Muscle layer of colon (tissue), 2 donors: ENCODE measurements around the gene PHF10.
A peak's percentile ranks its signal among the peaks of the same experiment; 100 is the strongest.

ENCODE experiments used
- H3K27ac ChIP-seq: one replicate; pipeline ENCODE4 v1.7.0; 2013; ENCODE audit warnings: low read depth, mild to moderate bottlenecking, low read length, moderate library complexity
- H3K27me3 ChIP-seq, 2 donors: one replicate each; pipeline ENCODE4 v1.7.0; 2013; ENCODE audit warnings: low read length in 2 of 2, mild to moderate bottlenecking in 2 of 2; ENCODE audit not compliant: insufficient read depth in 2 of 2, control insufficient read depth in 1 of 2
- H3K36me3 ChIP-seq: one replicate; pipeline ENCODE4 v1.7.0; 2013; ENCODE audit warnings: mild to moderate bottlenecking, low read length; ENCODE audit not compliant: insufficient read depth
- H3K4me1 ChIP-seq: one replicate; pipeline ENCODE4 v1.7.0; 2013; ENCODE audit warnings: mild to moderate bottlenecking, low read length; ENCODE audit not compliant: insufficient read depth
- H3K4me3 ChIP-seq, 2 donors: one replicate each; pipeline ENCODE4 v1.7.0; 2013; ENCODE audit warnings: low read length in 2 of 2, low read depth in 1 of 2, mild to moderate bottlenecking in 1 of 2, moderate library complexity in 1 of 2
- H3K9ac ChIP-seq: one replicate; pipeline ENCODE4 v1.7.0; 2013; ENCODE audit warnings: low read length
- H3K9me3 ChIP-seq: one replicate; pipeline ENCODE4 v1.7.0; 2013; ENCODE audit warnings: mild to moderate bottlenecking, low read length
- donor health status: abdominal sarcoma.
- donor health status: Adenocarcinoma of cecum.

PHF10 gene

DNA sequence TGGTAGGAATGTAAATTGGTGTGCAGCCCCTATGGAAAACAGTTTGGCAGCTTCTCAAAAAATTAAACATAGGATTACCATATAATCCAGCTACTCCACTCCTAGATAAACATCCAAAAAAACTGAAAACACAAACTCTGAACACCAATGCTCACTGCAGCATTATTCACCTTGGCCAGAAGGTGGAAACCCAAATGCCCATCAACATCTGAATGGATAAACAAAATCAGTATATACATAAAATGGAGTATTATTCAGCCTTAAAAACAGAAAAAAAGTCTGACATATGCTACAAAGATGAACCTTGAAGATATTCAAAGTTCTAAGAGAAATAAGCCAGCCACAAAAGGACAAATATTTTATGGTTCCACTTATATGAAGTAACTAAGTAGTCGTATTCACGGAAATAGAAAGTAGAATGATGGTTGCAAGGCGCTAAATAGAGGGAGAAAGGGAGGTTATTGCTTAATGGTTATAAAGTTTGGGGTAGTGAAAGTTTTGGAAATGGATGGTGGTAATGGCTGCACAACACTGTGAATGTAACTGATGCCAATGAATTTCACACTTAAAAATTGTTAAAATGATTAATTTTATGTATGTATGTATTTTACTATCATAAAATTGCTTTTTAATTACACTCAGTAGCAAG lies 4.0 kb downstream of the PHF10 start:
- no peaks in the 10 kb centered on the region for H3K9me3 ChIP-seq
- H3K27me3 ChIP-seq, result no peaks in the 10 kb centered on the region
- H3K4me1 ChIP-seq, result peaks cover 14% of the 10 kb centered on the region

DNA sequence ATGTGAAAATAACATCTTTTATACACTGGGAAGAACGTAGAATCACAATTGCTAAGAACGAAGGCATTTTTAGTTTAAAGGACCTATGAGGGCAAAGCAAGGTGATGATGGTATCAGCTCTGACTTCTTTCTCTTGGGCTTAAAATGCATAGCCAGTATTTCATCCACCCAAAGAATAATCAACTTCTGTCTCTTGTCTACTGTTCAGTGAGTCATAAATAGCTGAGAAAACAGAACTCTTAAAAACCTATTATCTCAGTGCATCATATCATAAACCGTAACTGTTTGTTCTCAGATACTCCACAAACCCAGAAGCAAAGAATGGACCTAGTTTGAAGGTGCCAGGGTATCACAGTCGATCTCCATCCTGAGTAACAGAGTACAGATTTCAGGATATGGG lies 5.2 kb downstream of the PHF10 start:
- Histone ChIP-seq H3K27me3 (no peaks in the 10 kb centered on the region), H3K9me3 (no peaks in the 10 kb centered on the region), H3K27ac (no peak overlapping the region), H3K4me1 (peaks cover 10% of the 10 kb centered on the region), H3K9ac (no peak overlapping the region), H3K36me3 (peaks cover 29% of the 10 kb centered on the region), H3K4me3 (no peak overlapping the region)

More for the DNA sequence above, 4.0 kb downstream of the PHF10 start:
- Histone ChIP-seq H3K27ac (no peak overlapping the region), H3K36me3 (peaks cover 17% of the 10 kb centered on the region), H3K4me3 (no peak overlapping the region), H3K9ac (no peak overlapping the region)

DNA sequence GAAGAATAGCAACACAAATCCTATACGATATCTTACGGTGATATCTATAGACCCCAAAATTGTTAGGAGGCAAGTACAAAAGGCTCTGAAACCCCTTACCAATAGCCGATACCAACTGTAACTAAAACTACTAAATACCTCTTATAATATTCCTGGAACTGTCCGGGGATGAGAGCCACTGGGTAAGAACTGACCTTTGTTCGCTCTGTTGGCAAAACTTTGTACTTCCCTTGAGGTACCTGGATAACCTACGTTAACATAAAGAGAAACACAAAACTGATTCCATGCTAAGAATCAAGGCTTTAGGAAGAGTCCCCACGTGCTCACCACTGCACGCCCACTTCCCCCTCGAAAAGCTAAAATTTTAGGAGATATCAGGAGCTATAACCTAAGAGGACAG lies 9.7 kb downstream of the PHF10 start:
- H3K36me3 ChIP-seq, result peaks cover 52% of the 10 kb centered on the region
- no peaks in the 10 kb centered on the region for H3K27me3 ChIP-seq
- H3K27ac ChIP-seq, result no peak overlapping the region
- no peak overlapping the region for H3K9ac ChIP-seq
- H3K4me3 ChIP-seq, result no peak overlapping the region
- H3K9me3 ChIP-seq, result no peaks in the 10 kb centered on the region
- H3K4me1 ChIP-seq, result no peaks in the 10 kb centered on the region

DNA sequence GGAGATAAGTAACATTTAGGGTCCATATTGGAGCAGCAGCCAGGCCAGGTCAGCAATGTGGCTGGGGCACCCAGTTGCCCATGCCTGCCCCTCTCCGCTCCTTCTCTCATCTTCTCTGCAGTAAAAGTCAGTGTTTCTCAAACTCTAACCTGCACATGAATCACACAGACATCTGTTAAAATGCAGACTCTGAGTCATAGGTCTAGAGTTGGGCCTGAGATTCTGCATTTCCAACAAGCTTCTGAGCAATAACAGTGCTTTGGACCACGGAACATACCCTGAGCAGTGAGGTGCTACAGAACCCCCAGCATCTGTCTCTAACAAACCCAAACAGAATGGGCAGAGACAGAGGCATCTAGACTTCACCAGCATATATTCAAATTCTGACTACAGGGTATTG lies 10.1 kb downstream of the PHF10 start:
- no peaks in the 10 kb centered on the region for H3K27me3 ChIP-seq
- H3K27ac ChIP-seq, result no peak overlapping the region
- peaks cover 56% of the 10 kb centered on the region for H3K36me3 ChIP-seq
- H3K4me1 ChIP-seq, result no peaks in the 10 kb centered on the region
- no peak overlapping the region for H3K4me3 ChIP-seq
- H3K9ac ChIP-seq, result no peak overlapping the region
- H3K9me3 ChIP-seq, result no peaks in the 10 kb centered on the region

DNA sequence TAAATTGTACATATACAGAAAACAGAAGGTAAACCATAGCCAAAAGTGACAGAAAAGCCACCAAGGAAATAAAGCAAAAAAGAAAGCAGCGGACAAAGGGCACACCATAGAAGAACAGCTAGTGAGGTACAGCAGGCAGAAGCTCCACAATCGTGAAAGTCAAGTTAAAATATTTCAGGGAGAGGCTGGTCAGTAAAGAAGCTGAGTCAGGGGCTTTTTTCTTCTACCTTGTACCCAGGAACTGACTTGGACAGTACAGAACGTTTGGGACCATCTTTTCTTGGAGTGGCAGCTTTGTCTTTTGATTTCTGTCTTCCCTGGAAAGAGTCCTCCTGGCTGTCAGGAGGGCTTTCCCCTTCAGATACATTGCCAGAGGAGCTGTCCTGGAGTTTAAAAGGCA lies 14.3 kb downstream of the PHF10 start:
- no peaks in the 10 kb centered on the region for H3K4me1 ChIP-seq
- no peaks in the 10 kb centered on the region for H3K27me3 ChIP-seq
- H3K27ac ChIP-seq, result no peak overlapping the region
- no peak overlapping the region for H3K4me3 ChIP-seq
- no peak overlapping the region for H3K9ac ChIP-seq
- H3K36me3 ChIP-seq, result peaks cover 37% of the 10 kb centered on the region
- no peaks in the 10 kb centered on the region for H3K9me3 ChIP-seq

DNA sequence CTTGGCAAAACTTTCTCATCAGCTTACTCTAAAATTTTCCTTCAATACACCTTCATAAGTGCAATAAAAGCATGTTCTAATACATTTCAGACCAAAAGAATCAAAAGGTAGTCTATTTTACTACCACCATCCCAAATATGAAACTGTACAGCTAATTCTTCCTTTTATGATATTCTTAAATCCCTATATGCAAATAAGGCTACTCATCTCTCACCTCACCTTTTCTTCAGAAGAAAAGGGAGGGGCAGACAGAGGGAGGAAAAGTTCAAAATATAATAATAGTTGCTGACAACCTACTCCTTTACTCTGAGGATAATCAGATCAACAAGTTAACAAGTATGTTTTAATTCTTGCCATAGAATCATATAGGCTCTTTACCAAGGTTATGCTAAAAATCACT lies 15.0 kb downstream of the PHF10 start:
- H3K9me3 ChIP-seq, result no peaks in the 10 kb centered on the region
- peaks cover under 1% of the 10 kb centered on the region for H3K4me1 ChIP-seq
- H3K9ac ChIP-seq, result no peak overlapping the region
- H3K27ac ChIP-seq, result no peak overlapping the region
- H3K4me3 ChIP-seq, result no peak overlapping the region
- H3K27me3 ChIP-seq, result no peaks in the 10 kb centered on the region
- peaks cover 31% of the 10 kb centered on the region for H3K36me3 ChIP-seq

DNA sequence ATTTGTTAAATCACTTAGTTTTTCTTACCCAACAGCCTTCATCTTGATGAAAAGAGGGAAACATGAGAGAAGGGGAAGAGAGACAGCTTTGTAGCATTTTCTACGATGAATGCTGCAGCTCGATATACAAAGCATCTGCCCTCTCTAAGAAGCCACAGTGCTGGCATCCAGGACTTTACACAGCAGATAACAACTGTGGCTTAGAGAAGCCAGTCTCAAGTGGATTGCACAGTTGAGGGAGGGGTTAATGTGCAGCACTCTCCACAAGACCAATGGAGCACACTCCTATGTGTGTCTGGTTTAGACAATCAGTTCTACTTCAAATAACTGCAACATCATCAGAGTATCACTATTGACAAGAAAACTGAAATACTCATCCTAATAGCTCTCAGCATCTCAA lies 16.5 kb downstream of the PHF10 start:
- Histone ChIP-seq H3K4me3 (no peak overlapping the region), H3K9me3 (no peaks in the 10 kb centered on the region), H3K27me3 (no peaks in the 10 kb centered on the region), H3K4me1 (peaks cover 16% of the 10 kb centered on the region), H3K27ac (no peak overlapping the region), H3K9ac (no peak overlapping the region), H3K36me3 (peaks cover 32% of the 10 kb centered on the region)

DNA sequence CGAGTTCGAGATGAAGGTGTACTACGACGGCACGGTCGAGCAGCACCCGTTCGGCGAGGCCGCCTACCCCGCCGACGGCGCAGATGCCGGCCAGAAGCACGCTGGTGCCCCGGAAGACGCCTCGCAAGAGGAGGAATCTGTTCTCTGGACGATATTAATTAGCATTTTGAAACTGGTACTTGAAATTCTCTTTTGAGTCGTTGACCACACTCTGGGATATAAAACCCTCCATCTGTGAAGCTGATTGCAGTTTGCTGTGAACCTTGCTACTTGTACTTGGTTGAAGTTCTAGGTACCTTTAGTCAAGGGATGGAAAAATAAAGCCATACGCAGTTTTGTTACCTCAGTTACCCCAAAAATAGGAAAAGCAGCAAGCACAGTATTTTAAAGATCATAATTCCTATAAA lies 21.5 kb downstream of the PHF10 start:
- H3K27me3 ChIP-seq, result no peaks in the 10 kb centered on the region
- H3K27ac ChIP-seq, result peak overlapping the region; percentile 87
- peak overlapping the region; percentile 86 to 96 for H3K4me3 ChIP-seq
- peaks cover 31% of the 10 kb centered on the region for H3K4me1 ChIP-seq
- peaks cover 8% of the 10 kb centered on the region for H3K36me3 ChIP-seq
- no peaks in the 10 kb centered on the region for H3K9me3 ChIP-seq
- peak overlapping the region; percentile 58 for H3K9ac ChIP-seq

DNA sequence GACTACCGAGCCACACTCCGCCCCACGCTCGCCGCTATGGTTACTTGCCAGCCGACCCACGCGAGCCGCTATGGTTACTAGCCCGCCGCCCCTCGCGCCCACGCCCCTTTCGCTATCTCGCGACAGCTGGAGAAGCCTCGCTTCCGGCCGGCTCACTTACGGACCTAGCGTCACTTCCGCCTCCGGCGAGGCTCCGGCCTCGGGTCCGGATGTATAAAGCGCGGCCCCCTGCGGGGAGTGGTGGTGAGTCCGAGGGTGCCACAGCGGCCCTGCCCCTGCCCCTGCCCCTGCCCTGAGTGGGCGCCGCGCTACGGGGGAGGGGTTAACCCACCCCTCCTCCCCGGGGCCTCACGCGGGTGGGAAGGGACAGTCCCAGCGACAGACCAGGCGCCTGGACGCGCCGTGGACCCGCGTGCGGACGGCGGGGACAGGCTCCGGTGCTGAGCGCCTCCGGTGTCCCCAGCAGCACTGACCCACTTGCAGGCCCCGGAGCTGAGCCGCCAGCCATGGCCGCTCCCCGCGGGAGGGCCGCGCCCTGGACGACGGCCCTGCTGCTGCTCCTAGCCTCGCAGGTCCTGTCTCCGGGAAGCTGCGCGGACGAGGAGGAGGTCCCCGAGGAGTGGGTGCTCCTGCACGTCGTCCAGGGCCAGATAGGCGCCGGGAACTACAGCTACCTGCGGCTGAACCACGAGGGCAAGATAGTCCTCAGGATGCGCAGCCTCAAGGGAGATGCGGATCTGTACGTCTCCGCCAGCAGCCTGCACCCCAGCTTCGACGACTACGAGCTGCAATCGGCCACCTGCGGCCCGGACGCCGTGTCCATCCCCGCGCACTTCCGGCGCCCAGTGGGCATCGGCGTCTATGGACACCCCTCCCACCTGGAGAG lies 22.1 kb downstream of the PHF10 start, which contains the start of the genes C6orf120 and WDR27:
Gene C6orf120 (plus strand): TSS at position 173 of the 886 bp plus-strand sequence. CDS start 334 bp downstream, at position 507.
Gene WDR27 (minus strand): TSS at position 76 of the 886 bp plus-strand sequence. CDS start 13,024 bp downstream, outside the sequence.
- H3K36me3 ChIP-seq, result peaks cover 8% of the 10 kb centered on the region
- peaks cover 31% of the 10 kb centered on the region for H3K4me1 ChIP-seq
- no peaks in the 10 kb centered on the region for H3K9me3 ChIP-seq
- H3K27me3 ChIP-seq, result no peaks in the 10 kb centered on the region
- peak within 1 kb of the TSS; percentile 86 to 96 for H3K4me3 ChIP-seq
- H3K9ac ChIP-seq, result peak within 1 kb of the TSS; percentile 58
- peak within 1 kb of the TSS; percentile 87 for H3K27ac ChIP-seq

DNA sequence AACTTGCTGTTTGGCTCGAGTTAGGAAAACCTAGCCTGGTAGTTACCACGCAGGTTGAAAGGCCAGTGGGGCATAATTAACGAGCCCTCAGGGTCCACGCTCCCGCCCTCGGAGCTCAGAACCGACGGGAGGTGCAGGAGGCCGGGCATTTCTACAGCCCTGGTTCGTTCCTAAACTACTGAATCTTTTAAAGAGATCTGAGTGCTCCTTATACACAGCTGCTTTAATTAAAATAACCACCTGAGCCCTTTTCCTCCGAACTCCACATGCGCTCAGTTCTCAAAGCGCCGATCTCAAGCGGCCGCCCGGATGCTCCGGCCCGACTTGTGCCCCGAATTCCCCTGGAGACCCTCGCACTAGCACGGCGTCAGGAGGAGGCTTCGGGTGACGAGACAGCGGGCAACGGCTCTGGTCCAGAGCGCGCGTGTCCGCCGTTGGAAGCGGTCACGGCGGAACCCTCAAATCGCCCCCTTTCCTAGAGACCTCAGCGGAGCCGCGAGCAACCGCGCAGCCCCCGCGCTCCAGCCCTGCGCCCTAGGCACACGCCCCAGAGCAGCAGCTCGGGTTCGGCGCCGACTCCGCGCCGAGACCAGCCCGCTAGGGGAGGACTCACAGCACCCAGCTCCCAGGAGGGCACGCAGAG lies 22.9 kb downstream of the PHF10 start:
- H3K4me3 ChIP-seq, result peak overlapping the region; percentile 86 to 96
- peaks cover 8% of the 10 kb centered on the region for H3K36me3 ChIP-seq
- no peaks in the 10 kb centered on the region for H3K9me3 ChIP-seq
- peak overlapping the region; percentile 87 for H3K27ac ChIP-seq
- H3K27me3 ChIP-seq, result no peaks in the 10 kb centered on the region
- H3K4me1 ChIP-seq, result peaks cover 31% of the 10 kb centered on the region
- H3K9ac ChIP-seq, result peak overlapping the region; percentile 6

DNA sequence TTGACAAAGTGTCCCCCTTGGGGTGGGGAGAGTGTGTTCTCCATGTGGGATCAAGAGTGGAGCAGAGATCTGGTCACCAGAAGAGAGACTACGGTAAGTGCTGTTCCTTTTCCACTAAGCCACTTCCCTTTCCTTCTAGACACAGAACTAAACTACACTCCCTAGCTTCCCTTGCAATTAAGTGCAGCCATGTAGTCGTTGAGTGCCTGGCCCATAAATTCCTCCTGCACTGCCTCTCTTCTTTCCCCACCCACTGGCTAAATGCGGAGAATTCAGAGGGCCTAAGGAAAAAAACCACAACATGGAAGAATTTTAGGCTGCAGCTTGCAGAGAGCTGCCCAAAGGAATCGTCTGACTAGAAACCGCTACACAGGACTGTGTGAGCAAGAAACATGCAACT lies 24.0 kb downstream of the PHF10 start:
- Histone ChIP-seq H3K27me3 (no peaks in the 10 kb centered on the region), H3K9ac (no peak overlapping the region), H3K4me1 (peaks cover 31% of the 10 kb centered on the region), H3K4me3 (no peak overlapping the region), H3K36me3 (peaks cover 8% of the 10 kb centered on the region), H3K9me3 (no peaks in the 10 kb centered on the region), H3K27ac (no peak overlapping the region)
